ENCODE measurements around the gene PARD3B. TPM values are rescaled to one million over a fixed set of nuclear protein-coding genes. Genes with fewer than 3 reads are reported as not detected.

PARD3B gene
- total and polyA plus RNA-seq, 2 of the 4 experiments (the other 2 are of a cell fraction), result 3.3 to 15.6 TPM

DNA sequence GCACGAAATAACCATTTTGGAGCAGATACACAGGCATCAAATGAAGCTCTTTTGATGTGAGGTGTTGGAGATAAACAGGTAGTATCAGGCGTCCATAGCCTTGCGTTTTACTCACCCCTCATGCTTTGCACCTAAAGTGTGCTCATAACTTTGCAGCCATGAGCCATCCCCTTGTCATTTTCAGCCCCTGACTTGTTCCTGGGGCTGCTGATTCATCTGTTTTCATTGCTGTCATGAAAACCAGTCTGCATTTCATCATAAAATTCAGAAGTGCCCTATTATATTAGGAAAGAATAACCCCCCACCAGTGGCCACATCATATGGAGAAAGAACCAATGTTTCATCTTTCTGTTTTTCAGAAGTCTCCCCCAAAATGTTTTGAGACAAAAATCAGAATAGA lies 807.3 kb downstream of the PARD3B start:
- H3K4me3 ChIP-seq (ENCODE audit: insufficient read depth, low read depth, low read length), result no peak overlapping the region
- H3K4me2 ChIP-seq (ENCODE audit: low read depth, low read length), result no peak overlapping the region
- no peak overlapping the region for H3K18ac ChIP-seq (ENCODE audit: low read depth, low read length)
- ChIA-PET POLR2A (ENCODE audit: unreplicated experiment) (no interaction called here), CTCF (no interaction called here)
- H3K9me3 ChIP-seq (ENCODE audit: control insufficient read depth, insufficient read depth, low read length), result no peaks in the 10 kb centered on the region
- no peak overlapping the region for H3K9ac ChIP-seq (ENCODE audit: low read depth, low read length)
- no peak overlapping the region for H4K8ac ChIP-seq (ENCODE audit: low read depth in 2 of 2, low read length in 2 of 2)
- no peak overlapping the region for H2AFZ ChIP-seq (replicated peaks; ENCODE audit: low read length, poor library complexity)
- no TSS peak for BruUV-seq (replicated peaks)
- no peak overlapping the region for H2BK20ac ChIP-seq (ENCODE audit: low read depth, low read length)
- no peaks in the 10 kb centered on the region for H3K27me3 ChIP-seq (ENCODE audit: control insufficient read depth, insufficient read depth, low read length)
- no peaks in the 10 kb centered on the region for H3K36me3 ChIP-seq (ENCODE audit: control insufficient read depth, insufficient read depth, low read length)
- H4K20me1 ChIP-seq (ENCODE audit: insufficient read depth, low read length), result no peaks in the 10 kb centered on the region
- H2BK5ac ChIP-seq (ENCODE audit: low read depth, low read length, poor library complexity, severe bottlenecking), result no peak overlapping the region
- in situ Hi-C loops (cut with MboI; ENCODE audit: low sequenced_read_pairs) (no loop called here), intact Hi-C loops (cut with micrococcal nuclease) (no loop called here), dilution Hi-C loops (cut with HindIII; ENCODE audit: low sequenced_read_pairs, unreplicated experiment) (no loop called here)
- no peaks in the 10 kb centered on the region for H3K9me1 ChIP-seq (ENCODE audit: insufficient read depth, low read length)
- H4K91ac ChIP-seq (ENCODE audit: insufficient read depth, low read depth, low read length), result no peak overlapping the region
- H3K23ac ChIP-seq (ENCODE audit: low read depth, low read length), result no peak overlapping the region
- ATAC-seq (ENCODE audit: low read depth), result no peak; the same call in 1 of the 2 replicates
- no peak overlapping the region for H2AK9ac ChIP-seq (replicated peaks; ENCODE audit: low read depth, low read length, poor library complexity)
- H3K56ac ChIP-seq (ENCODE audit: extremely low read depth, insufficient read depth, low read length), result no peak overlapping the region
- no peak overlapping the region for H2BK15ac ChIP-seq (ENCODE audit: low read depth, low read length)
- TF ChIP-seq CEBPB (IDR thresholded peaks at IDR 0.05; ENCODE audit: low read depth, low read length) (peak; percentile 54), MAFK (IDR thresholded peaks at IDR 0.05; ENCODE audit: low read depth, low read length) (peak; percentile 32; the same call in 1 of the 2 replicates), CHD1 (IDR thresholded peaks at IDR 0.05; ENCODE audit: low read depth, low read length) (no peak)
- no peak overlapping the region for H2AK5ac ChIP-seq (ENCODE audit: low read depth, low read length)
- peaks cover 2% of the 10 kb centered on the region; the same call in 1 of the 2 replicates for H3K4me1 ChIP-seq (ENCODE audit: control insufficient read depth, insufficient read depth, low read length)
- no peaks in the 10 kb centered on the region; a peak in 1 of 4 replicates for H3K79me1 ChIP-seq (ENCODE audit: low read depth in 1 of 2, low read length in 2 of 2)
- no peak overlapping the region for H3K4ac ChIP-seq (ENCODE audit: low read depth, low read length)
- no peak overlapping the region for H2BK120ac ChIP-seq (ENCODE audit: low read depth, low read length)
- H3K27ac ChIP-seq (ENCODE audit: insufficient read depth, low read length), result no peak overlapping the region
- no peak overlapping the region for H4K5ac ChIP-seq (ENCODE audit: low read depth, low read length)
- peak; percentile 47 for DNase-seq
- H3K14ac ChIP-seq (replicated peaks; ENCODE audit: low read depth, low read length), result no peak overlapping the region
- no CpG with 5 or more reads among the region's 3 CpGs for WGBS, 2 experiments (ENCODE audit: extremely low coverage in 2 of 2, insufficient read length in 1 of 2)
